ENCODE results near the gene LRWD1. TPM values are rescaled to one million over a fixed set of nuclear protein-coding genes. Genes with fewer than 3 reads are reported as not detected.
"Not testable (repeated sequence)": the region's sequence is repeated elsewhere in the genome, so short reads cannot be mapped to it uniquely, and the experiment has no call there.

Gene LRWD1
- polyA plus RNA-seq, 3 donors from 2014 or later, result 13.5 to 22.8 (median 21.5) TPM

DNA sequence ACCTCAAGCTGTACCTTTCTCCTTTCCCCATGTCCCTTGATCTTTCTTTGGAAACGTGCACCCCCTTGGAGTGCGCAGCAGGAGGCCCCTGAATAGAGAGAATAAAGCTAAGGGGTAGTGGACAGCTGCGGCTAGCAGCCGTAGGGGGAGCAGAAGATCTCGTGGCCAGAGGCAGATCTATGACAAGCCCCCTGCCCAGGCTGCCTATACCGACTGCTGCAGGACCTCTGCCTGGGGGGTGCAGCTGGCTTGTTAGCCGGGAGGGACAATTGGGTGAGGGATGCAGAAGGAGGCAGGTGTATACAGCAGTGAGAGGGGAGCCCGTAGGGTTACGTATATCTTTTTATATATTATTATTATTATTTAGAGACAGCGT, 14.4 kb downstream of the LRWD1 start:
- H3K27ac Mint-ChIP-seq; H3K36me3 Mint-ChIP-seq; DNase-seq; H3K27me3 Mint-ChIP-seq (ENCODE audit: low read depth in 3 of 3); H3K9me3 Mint-ChIP-seq; H3K4me1 Mint-ChIP-seq; H3K4me3 Mint-ChIP-seq: not testable (repeated sequence)

DNA sequence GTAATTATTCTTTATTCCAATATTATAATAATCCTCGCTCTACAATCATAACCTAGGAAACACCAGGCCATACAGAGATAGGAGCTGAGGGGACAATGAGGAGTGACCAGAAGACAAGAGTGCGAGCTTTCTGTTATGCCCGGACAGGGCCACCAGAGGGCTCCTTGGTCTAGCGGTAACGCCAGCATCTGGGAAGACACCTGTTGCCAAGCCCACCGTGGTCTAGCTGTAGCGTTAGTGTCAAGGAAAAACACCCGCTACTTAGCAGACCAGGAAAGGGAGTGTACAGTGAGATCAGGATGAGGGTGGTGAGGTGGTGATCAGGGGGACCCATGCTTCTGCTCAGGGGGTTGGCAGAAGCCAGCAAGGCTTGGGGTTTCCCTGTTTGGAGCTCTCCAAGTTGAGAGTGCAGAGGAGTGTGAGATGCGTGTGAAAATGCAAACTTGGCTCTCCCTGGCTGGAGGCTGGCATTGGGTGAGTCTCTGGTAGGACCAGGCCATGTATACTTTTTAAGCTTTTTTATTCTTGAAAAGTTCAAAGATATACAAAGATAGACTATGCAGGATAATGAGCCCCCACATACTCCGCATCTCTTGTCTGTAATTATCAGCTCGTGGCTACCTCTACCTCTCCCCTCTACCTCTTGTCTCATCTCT, 15.3 kb downstream of the LRWD1 start:
- not testable (repeated sequence) for H3K36me3 Mint-ChIP-seq; H3K27me3 Mint-ChIP-seq (ENCODE audit: low read depth in 3 of 3); H3K27ac Mint-ChIP-seq; H3K9me3 Mint-ChIP-seq; H3K4me1 Mint-ChIP-seq
- peak overlapping the region in 1 of 5 donors; percentile 19 for H3K4me3 Mint-ChIP-seq
- DNase-seq, result peak in 2 of 3 donors; percentile 23 to 24

DNA sequence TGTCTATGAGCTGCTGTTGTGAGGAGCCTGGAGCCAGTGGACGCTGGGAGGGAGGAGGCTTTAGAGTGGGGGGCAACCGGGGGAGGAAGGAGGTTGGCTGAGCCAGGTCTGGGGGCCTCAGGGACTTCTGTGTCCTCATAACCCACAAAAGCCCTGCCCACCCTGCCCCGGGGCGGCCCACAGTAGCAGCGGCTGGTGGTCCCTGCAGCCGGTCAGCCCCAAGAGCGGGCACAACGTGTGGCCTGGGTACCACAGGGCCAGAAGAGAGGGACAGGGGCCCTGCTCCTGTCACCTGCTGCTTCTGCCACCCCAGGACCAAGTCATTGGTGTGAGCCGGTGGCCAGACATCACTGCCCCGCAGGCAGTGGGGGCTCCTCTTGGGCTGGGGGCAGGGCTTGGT, 17.2 kb downstream of the LRWD1 start:
- H3K27ac Mint-ChIP-seq; H3K36me3 Mint-ChIP-seq; DNase-seq; H3K9me3 Mint-ChIP-seq; H3K27me3 Mint-ChIP-seq (ENCODE audit: low read depth in 3 of 3); H3K4me1 Mint-ChIP-seq; H3K4me3 Mint-ChIP-seq: not testable (repeated sequence)

DNA sequence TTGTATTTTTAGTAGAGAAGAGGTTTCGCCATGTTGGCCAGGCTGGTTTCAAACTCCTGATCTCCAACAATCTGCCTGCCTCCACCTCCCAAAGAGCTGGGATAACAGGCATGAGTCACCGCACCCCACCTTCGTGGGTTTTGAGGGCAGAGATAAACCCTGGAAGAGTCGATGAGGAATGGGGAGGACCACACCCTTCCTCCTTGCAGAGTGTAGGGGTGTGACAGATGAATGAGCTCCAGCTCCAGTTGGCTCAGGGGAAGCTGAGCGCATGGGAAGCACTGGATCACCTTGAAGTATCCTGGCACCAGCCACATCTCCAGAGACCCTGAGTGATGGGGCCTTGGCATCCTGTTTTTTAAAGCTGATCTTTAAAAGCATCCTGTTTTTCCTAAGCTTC, 19.5 kb downstream of the LRWD1 start:
- not testable (repeated sequence) for H3K27me3 Mint-ChIP-seq (ENCODE audit: low read depth in 3 of 3); H3K27ac Mint-ChIP-seq; H3K4me3 Mint-ChIP-seq; H3K36me3 Mint-ChIP-seq; H3K4me1 Mint-ChIP-seq; DNase-seq; H3K9me3 Mint-ChIP-seq

DNA sequence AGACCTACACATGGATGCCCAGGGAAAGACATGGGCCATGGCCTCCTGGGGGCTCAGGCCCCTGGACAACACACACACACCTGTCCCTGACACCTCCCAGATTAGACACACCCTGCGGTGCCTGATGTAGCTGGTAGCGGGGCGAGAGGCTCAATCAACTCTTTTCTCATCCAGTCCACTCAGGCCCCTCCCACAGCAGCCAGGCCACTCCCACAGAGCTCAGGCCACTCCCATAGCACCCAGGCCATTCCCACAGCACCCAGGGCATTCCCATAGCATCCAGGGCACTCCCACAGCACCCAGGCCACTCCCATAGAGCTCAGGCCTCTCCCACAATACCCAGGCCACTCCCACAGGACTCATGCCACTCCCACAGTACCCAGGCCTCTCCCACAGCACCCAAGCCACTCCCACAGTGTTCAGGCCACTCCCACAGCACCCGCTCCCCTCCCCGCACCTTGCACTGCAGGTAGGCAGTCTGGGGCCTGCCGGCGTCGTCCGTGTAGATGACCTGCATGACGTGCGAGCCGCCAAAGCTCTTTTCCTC, 25.8 kb downstream of the LRWD1 start:
- not testable (repeated sequence) for H3K36me3 Mint-ChIP-seq; H3K27me3 Mint-ChIP-seq (ENCODE audit: low read depth in 3 of 3); H3K4me1 Mint-ChIP-seq; H3K9me3 Mint-ChIP-seq; H3K27ac Mint-ChIP-seq; H3K4me3 Mint-ChIP-seq
- DNase-seq, result peak; percentile 32 to 44 (median 33)

DNA sequence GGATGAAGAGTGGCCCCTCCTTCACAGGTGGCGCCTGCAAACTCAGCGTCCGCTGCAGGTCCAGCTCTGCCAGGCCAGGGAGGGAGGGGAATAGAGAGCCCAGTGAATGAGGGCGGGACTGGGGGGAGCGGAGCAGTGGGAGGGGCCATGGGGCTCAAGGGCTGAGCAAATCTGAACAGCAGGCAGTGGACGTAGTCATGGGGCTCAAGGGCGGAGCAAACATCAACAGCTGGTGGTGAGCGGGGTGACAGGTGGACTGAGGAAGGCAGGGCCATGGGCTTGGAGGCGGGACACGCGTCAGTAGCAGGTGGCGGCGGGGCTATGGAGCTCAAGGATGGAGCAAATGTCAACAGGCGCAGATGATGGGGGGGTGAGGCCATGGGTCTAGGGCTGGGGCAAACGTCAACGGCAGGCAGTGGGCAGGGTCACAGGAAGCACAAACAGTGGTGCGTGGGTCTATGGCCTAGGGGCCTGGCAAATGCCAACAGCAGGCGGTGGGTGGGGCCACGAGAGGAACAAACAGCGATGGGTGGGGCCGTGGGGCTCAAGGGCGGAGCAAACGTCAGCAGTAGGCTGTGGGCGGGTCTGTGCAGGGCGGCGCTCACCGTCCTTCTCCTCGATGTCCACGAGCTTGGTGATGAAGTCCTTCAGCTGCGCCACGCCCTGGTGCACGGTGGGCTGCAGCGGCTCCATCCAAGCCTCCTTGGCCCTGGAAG, 28.6 kb downstream of the LRWD1 start:
- not testable (repeated sequence) for H3K27ac Mint-ChIP-seq; DNase-seq; H3K9me3 Mint-ChIP-seq; H3K27me3 Mint-ChIP-seq (ENCODE audit: low read depth in 3 of 3); H3K4me1 Mint-ChIP-seq; H3K36me3 Mint-ChIP-seq
- H3K4me3 Mint-ChIP-seq, result peak overlapping the region in 1 of 5 donors; percentile 29

DNA sequence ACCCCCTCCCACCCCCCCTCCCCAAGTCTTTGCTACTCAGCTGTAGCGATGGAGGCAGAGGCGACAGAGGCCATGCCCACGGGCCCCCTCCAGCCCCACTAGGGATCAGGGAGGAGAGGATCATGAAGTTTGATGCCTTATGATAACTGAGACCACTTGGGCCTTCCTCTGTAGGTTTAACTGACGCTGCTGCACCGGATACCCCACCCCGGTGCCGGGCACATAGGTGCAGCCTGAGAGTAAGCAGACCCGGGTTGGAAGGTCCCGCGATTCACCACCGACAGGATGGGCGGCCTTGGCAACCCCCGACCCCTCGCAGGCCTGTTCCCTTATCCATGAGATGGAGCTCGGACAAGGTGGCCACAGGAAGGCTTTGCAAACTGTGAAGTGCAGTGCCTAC, 29.2 kb downstream of the LRWD1 start:
- DNase-seq; H3K36me3 Mint-ChIP-seq; H3K27me3 Mint-ChIP-seq (ENCODE audit: low read depth in 3 of 3); H3K4me3 Mint-ChIP-seq; H3K9me3 Mint-ChIP-seq; H3K4me1 Mint-ChIP-seq; H3K27ac Mint-ChIP-seq: not testable (repeated sequence)

DNA sequence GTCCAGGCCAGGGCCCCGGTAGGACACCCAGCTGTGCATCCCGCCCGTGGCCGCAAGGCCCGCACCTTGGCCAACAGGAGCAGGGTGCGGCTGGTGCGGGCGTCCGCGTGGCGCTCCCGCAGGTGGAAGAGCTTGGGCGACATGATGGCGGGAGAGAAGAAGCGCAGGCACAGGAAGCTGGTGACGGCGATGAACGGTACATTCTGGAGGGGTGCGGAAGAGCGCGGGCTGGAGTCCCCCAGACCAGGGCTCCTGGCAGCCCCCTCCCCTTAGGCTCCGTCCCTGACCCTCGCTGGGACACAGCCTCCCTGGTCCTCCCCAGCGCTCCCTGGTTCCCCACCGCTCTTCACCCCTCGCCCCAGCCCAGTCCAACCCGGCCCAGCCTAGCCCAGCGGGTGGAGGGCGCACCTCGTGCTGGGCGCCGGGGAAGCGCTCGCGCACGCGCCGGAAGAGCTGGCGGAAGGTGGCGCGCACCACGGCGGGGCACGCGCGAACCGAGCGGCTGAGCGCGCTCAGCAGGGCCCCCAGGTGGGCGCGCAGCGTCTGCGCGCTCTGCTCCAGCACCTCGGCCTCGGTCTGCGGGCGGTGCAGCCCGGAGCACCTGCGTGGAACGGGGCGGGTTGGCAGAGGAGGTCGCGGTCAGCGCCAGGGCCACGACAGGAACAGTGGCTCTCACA, 29.8 kb downstream of the LRWD1 start:
- H3K27ac Mint-ChIP-seq; H3K9me3 Mint-ChIP-seq; H3K27me3 Mint-ChIP-seq (ENCODE audit: low read depth in 3 of 3); H3K4me3 Mint-ChIP-seq; H3K4me1 Mint-ChIP-seq; DNase-seq; H3K36me3 Mint-ChIP-seq: not testable (repeated sequence)

DNA sequence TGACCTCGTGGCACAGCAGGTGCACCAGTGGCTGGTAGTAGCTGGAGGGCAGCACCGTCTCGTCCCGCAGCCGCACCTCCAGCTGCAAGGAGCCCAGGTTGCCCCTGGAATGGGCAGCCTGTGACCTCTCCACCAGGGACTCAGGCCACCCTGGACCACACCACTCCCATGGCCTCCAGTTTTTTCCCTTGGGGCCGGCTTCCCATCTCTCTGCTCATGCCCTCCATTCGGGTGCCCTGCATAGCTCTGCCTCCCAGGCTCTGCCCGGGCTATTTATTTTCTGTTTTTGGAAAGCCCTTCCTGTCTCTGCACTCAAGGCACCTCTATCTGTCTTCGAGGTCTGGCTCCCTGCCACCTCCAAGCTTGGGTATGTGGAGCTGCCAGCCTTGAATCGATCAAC, 32.1 kb downstream of the LRWD1 start:
- H3K27me3 Mint-ChIP-seq (ENCODE audit: low read depth in 3 of 3); H3K4me1 Mint-ChIP-seq; H3K27ac Mint-ChIP-seq: not testable (repeated sequence)

DNA sequence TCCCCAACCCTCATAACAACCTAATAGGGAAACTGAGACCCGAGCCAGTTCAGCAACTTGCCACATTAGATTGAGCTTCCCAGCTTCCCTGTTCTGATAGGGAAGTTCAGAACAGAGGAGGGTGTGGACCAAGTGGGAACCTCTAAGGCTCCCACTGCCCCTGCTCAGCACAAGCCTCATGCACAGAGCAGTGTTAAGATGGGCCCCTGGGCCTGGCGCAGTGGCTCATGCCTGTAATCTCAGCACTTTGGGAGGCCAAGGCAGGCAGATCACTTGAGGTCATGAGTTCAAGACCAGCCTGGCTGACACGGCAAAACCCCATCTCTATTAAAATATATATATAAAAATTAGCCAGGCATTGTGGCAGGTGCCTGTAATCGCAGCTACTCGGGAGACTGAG, 32.5 kb downstream of the LRWD1 start:
- DNase-seq; H3K9me3 Mint-ChIP-seq; H3K36me3 Mint-ChIP-seq; H3K27me3 Mint-ChIP-seq (ENCODE audit: low read depth in 3 of 3); H3K4me1 Mint-ChIP-seq; H3K27ac Mint-ChIP-seq; H3K4me3 Mint-ChIP-seq: not testable (repeated sequence)

More for the DNA sequence above, 32.1 kb downstream of the LRWD1 start:
- not testable (repeated sequence) for H3K36me3 Mint-ChIP-seq, H3K9me3 Mint-ChIP-seq, DNase-seq, H3K4me3 Mint-ChIP-seq

DNA sequence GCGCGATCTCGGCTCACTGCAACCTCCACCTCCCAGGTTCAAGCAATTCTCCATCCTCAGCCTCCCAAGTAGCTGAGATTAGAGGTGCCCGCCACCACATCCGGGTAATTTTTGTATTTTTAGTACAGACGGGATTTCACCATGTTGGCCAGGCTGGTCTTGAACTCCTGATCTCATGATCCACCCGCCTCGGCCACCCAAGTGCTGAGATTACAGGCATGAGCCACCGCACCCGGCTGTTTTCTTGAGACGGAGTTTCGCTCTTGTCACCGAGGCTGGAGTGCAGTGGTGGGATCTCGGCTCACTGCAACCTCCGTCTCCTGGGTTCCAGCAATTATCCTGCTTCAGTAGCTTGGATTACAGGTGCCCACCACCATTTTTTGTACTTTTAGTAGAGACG, 33.5 kb downstream of the LRWD1 start:
- H3K4me3 Mint-ChIP-seq; H3K9me3 Mint-ChIP-seq; H3K36me3 Mint-ChIP-seq; H3K27me3 Mint-ChIP-seq (ENCODE audit: low read depth in 3 of 3); DNase-seq; H3K27ac Mint-ChIP-seq; H3K4me1 Mint-ChIP-seq: not testable (repeated sequence)

DNA sequence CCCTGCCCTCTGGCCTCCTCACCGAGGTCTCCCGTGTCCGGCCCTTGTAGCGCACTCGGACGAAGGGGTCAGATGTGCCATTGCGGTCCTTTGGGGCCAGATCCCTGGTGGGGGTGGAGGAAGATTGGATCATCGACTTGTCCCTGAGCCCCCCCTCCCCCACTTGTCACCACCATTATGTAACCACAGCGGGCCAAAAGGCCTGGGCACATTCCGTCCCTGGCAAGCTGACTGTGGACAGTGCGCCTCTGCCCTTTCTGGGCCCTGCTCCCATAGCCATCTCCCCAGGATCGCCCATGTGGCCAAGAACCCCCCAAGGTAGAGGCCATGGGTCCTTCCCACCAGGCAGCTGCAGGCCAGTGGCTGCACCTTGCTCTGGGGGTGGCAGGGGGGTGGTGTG, 38.4 kb downstream of the LRWD1 start:
- not testable (repeated sequence) for H3K4me1 Mint-ChIP-seq; H3K27me3 Mint-ChIP-seq (ENCODE audit: low read depth in 3 of 3); DNase-seq; H3K27ac Mint-ChIP-seq; H3K4me3 Mint-ChIP-seq; H3K9me3 Mint-ChIP-seq; H3K36me3 Mint-ChIP-seq

DNA sequence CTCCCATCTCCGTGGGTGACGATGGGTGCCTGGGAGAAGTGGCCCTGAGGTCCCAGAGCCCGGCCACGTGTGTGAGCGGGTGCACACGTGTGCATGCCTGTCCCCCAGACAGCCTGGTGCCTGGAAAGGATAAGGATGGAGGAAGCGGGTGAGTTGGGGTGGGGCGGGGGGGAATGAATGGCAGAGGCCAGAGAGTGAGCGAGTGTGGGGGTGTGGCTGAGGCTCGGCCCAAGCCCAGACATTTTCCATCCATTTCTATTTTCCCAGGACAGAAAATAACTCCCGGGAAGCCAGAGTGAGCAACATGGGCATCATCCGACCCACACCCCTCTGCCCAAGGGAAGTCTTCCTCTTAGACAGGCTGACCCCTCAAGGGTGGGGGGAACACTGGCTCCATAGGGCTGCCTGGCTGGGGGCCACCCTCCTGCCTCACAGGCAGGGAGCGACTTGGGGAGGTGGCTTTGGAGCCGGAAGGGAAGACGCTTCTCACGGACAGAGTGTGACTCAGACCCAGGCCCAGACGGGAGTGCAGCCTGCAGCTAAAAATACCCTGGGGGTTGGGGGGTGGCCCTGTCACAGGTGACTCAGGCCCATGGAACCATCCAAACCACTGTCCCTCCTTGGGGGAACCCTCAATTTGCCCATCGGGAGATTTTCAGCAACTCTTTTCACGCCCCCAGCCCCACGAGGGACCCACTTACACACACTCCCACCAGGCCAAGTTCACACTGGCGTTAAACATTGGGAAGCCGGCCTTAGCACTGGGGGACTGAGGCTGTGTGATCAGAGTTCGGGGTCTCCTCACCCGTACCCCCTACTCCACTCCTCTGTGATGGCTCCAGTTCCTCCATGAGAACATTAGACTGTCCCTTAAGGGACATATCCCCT, 40.8 kb downstream of the LRWD1 start:
- not testable (repeated sequence) for H3K27me3 Mint-ChIP-seq (ENCODE audit: low read depth in 3 of 3); H3K36me3 Mint-ChIP-seq; DNase-seq; H3K4me1 Mint-ChIP-seq; H3K27ac Mint-ChIP-seq; H3K4me3 Mint-ChIP-seq; H3K9me3 Mint-ChIP-seq

All from immature natural killer cell (primary cell).